Natural killer cell (primary cell): Measurements from ENCODE around the gene SLC5A10. TPM values are rescaled to one million over a fixed set of nuclear protein-coding genes. Genes with fewer than 3 reads are reported as not detected.

Experiments
- ATAC-seq, 3 donors: fragments of 150-1000 bp in 2 of 3; fragments of 200-7000 bp in 1 of 3; cut with Tn5 transposase; 1 replicate in 1 of 3; 2 replicates in 2 of 3; pipeline ENCODE4 v1.10.0; 2021; ENCODE audit warnings: mild to moderate bottlenecking in 2 of 3, moderate library complexity in 2 of 3
- DNase-seq, 2 donors: peaks; one replicate each; pipeline versions ENCODE4 v3.0.0 to v3.0.0-alpha.2; 2013 to 2021; ENCODE audit warnings: mixed read lengths in 1 of 2
- H3K27ac ChIP-seq: one replicate; pipeline ENCODE4 v1.5.1; 2013; ENCODE audit warnings: mild to moderate bottlenecking, low read length
- H3K27me3 ChIP-seq: one replicate; pipeline ENCODE4 v1.6.1; 2013; ENCODE audit warnings: low read length; ENCODE audit not compliant: control insufficient read depth, insufficient read depth
- H3K36me3 ChIP-seq: one replicate; pipeline ENCODE4 v1.6.1; 2013; ENCODE audit warnings: low read length; ENCODE audit not compliant: control insufficient read depth, insufficient read depth
- H3K4me1 ChIP-seq: one replicate; pipeline ENCODE4 v1.6.1; 2013; ENCODE audit warnings: low read length; ENCODE audit not compliant: control insufficient read depth, insufficient read depth
- H3K4me3 ChIP-seq: one replicate; pipeline ENCODE4 v1.5.1; 2013; ENCODE audit warnings: low read length
- H3K9me3 ChIP-seq: one replicate; pipeline ENCODE4 v1.6.1; 2013; ENCODE audit warnings: low read length; ENCODE audit not compliant: control insufficient read depth, insufficient read depth
- H3K27ac Mint-ChIP-seq, 2 donors: one replicate each; pipeline ENCODE4 v1.8.0; 2022; ENCODE audit warnings: mild to moderate bottlenecking in 2 of 2, mixed read lengths in 2 of 2, moderate library complexity in 1 of 2
- H3K27me3 Mint-ChIP-seq, 2 donors: one replicate each; pipeline ENCODE4 v1.8.0; 2022; ENCODE audit warnings: low read depth in 2 of 2, mixed read lengths in 2 of 2
- H3K36me3 Mint-ChIP-seq: one replicate; pipeline ENCODE4 v1.8.0; 2022; ENCODE audit warnings: mixed read lengths
- H3K4me1 Mint-ChIP-seq, 2 donors: one replicate each; pipeline ENCODE4 v1.8.0; 2022; ENCODE audit warnings: mixed read lengths in 2 of 2
- H3K4me3 Mint-ChIP-seq: one replicate; pipeline ENCODE4 v1.8.0; 2022; ENCODE audit warnings: mild to moderate bottlenecking, moderate library complexity, mixed read lengths
- H3K9me3 Mint-ChIP-seq, 2 donors: one replicate each; pipeline ENCODE4 v1.8.0; 2022; ENCODE audit warnings: mixed read lengths in 2 of 2
- WGBS: methylation state at CpG from one replicate; pipeline ENCODE4 v1.1.7; 2013; ENCODE audit warnings: missing lambda C conversion rate; ENCODE audit not compliant: insufficient coverage; 5-methylcytosine and 5-hydroxymethylcytosine counted together
- intact Hi-C: fragments of 100-400 bp; cut with micrococcal nuclease; formaldehyde crosslinking; loops from one replicate; pipeline ENCODE4 v1.14.2; 2022
- total RNA-seq, 4 donors: library from RNA; stranded (reverse); fragments of 120-200 nt in 1 of 4; gene quantifications; one replicate each; pipeline versions ENCODE4 v1.2.3 to v1.2.4, GENCODE V29; 2013 to 2022
- TF ChIP-seq, protein P1 (sequence below): fragments of 200-600 bp; IDR thresholded peaks from one replicate; pipeline ENCODE4 v1.8.0; 2022; ENCODE audit warnings: antibody characterized with exemption

Gene SLC5A10
- total RNA-seq, 3 donors from 2014 or later (not counting 1 experiment from before 2014, with no cell fraction given), result 0.28 TPM; not detected in 2

DNA sequence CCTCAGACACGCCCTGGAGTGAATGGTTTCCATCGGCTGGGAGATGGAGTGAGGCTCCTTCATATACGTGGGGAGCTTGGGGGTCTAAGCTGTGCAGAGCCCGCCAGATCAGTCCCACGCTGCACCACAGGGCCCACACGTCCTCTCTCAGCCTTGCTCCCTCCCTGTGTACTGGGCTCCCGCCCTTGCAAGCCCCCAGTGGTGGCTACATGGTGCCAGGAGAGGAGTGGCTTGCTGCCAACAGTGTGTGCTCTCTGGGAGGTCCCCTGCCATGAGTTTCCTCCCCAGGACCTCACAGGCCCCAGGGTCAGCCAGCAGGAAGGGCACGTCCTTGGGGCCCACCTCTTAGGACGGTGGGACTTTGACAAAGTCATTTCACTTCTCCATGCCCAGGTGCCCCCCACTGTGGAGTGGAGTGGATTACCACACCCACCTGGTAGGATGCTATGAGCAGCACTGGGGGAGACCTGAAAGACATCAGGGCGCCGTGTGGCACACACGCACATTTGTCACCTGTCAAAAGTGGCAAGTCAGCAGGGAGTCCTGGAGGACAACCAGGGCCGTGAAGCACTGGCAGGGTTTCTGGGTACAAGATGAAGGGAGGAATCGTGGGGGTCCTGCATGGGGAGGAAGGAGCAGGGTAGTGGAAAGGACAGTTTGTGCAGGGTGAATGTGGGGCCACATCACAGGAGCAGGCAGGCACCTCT is 13.7 kb downstream of the SLC5A10 start:
- Mint-ChIP-seq H3K27ac (no peak overlapping the region), H3K9me3 (no peaks in the 10 kb centered on the region), H3K27me3 (peaks cover 0 to 9% of the 10 kb centered on the region in 2 donors), H3K36me3 (no peaks in the 10 kb centered on the region), H3K4me1 (peaks cover 2 to 8% of the 10 kb centered on the region in 2 donors), H3K4me3 (no peak overlapping the region)
- Histone ChIP-seq H3K9me3 (no peaks in the 10 kb centered on the region), H3K27me3 (no peaks in the 10 kb centered on the region), H3K4me1 (peaks cover 11% of the 10 kb centered on the region), H3K4me3 (no peak overlapping the region), H3K27ac (no peak overlapping the region), H3K36me3 (no peaks in the 10 kb centered on the region)
- ATAC-seq (no peak), DNase-seq (no peak)
- 69% methylated on average over 14 of the region's 14 CpGs for WGBS
- intact Hi-C loops, result no loop called here
- TF ChIP-seq, protein P1, sequence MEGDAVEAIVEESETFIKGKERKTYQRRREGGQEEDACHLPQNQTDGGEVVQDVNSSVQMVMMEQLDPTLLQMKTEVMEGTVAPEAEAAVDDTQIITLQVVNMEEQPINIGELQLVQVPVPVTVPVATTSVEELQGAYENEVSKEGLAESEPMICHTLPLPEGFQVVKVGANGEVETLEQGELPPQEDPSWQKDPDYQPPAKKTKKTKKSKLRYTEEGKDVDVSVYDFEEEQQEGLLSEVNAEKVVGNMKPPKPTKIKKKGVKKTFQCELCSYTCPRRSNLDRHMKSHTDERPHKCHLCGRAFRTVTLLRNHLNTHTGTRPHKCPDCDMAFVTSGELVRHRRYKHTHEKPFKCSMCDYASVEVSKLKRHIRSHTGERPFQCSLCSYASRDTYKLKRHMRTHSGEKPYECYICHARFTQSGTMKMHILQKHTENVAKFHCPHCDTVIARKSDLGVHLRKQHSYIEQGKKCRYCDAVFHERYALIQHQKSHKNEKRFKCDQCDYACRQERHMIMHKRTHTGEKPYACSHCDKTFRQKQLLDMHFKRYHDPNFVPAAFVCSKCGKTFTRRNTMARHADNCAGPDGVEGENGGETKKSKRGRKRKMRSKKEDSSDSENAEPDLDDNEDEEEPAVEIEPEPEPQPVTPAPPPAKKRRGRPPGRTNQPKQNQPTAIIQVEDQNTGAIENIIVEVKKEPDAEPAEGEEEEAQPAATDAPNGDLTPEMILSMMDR, result no peak

- no peak overlapping the region for H3K4me3 Mint-ChIP-seq
- no peak for ATAC-seq
- H3K9me3 Mint-ChIP-seq, result no peaks in the 10 kb centered on the region
- no peak overlapping the region for H3K4me3 ChIP-seq
- H3K4me1 ChIP-seq, result peaks cover 4% of the 10 kb centered on the region
- no peak for DNase-seq
- no peaks in the 10 kb centered on the region for H3K9me3 ChIP-seq
- H3K4me1 Mint-ChIP-seq, result peaks cover 0 to 5% of the 10 kb centered on the region in 2 donors
- intact Hi-C loops, result no loop called here
- H3K36me3 ChIP-seq, result no peaks in the 10 kb centered on the region
- H3K27ac Mint-ChIP-seq, result no peak overlapping the region
- H3K27me3 ChIP-seq, result no peaks in the 10 kb centered on the region
- H3K27me3 Mint-ChIP-seq, result peaks cover 0 to 5% of the 10 kb centered on the region in 2 donors
- H3K27ac ChIP-seq, result no peak overlapping the region
- TF ChIP-seq, protein P1, result no peak
- no peaks in the 10 kb centered on the region for H3K36me3 Mint-ChIP-seq
- 67% methylated on average over 19 of the region's 19 CpGs for WGBS
Observed at GRCh38 chr17:18966831-18967624, 15.1 kb downstream of the SLC5A10 start.

DNA sequence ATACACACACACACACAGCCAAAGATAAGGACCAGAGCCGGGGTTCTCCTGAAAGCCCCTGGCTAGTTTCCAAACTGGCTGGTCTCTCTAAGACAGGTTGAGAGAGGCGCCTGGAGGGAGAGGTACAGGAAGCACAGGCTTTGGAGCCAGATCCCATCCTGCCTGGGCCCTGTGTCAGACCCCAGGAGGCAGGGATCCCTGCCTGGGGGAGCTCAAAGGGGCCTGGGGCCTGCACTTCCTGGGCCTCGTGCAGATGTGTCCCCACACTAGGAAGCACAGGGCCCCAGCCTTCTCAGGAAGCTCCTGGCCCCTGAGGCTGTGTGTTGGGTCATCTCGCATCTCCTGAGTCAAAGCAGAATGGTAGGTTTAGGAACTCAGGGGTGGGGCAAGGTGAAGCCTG is 16.0 kb downstream of the SLC5A10 start:
- H3K4me1 ChIP-seq, result peaks cover 4% of the 10 kb centered on the region
- TF ChIP-seq, protein P1, result no peak
- H3K4me3 ChIP-seq, result no peak overlapping the region
- ATAC-seq, result no peak
- WGBS, result 65% methylated on average over 4 of the region's 4 CpGs
- Mint-ChIP-seq H3K36me3 (no peaks in the 10 kb centered on the region), H3K4me1 (peaks cover 0 to 5% of the 10 kb centered on the region in 2 donors), H3K27ac (no peak overlapping the region), H3K4me3 (no peak overlapping the region), H3K9me3 (no peaks in the 10 kb centered on the region), H3K27me3 (peaks cover 0 to 3% of the 10 kb centered on the region in 2 donors)
- intact Hi-C loops, result no loop called here
- H3K9me3 ChIP-seq, result no peaks in the 10 kb centered on the region
- H3K27ac ChIP-seq, result no peak overlapping the region
- H3K27me3 ChIP-seq, result no peaks in the 10 kb centered on the region
- no peaks in the 10 kb centered on the region for H3K36me3 ChIP-seq
- DNase-seq, result no peak
